RPMI7951 (cell line): ENCODE results near the gene RSPO1. TPM values are rescaled to one million over a fixed set of nuclear protein-coding genes. Genes with fewer than 3 reads are reported as not detected.
"Not testable (repeated sequence)": the region's sequence is repeated elsewhere in the genome, so short reads cannot be mapped to it uniquely, and the experiment has no call there.

ENCODE experiments used
- DNase-seq: peaks from one replicate; pipeline ENCODE4 v3.0.0-alpha.2; 2012; ENCODE audit warnings: low read depth
- total RNA-seq: library from RNA; depleted of rRNA; stranded (reverse); fragments of >200 nt; shearing (Covaris generic); gene quantifications from 2 replicates; pipeline ENCODE4 v1.2.3, GENCODE V29; 2014

Gene RSPO1
- total RNA-seq, 1 experiment from 2014 or later, result not detected

GRCh38 chr1:37616330-37616729, 18.4 kb downstream of the RSPO1 start:
- no peak for DNase-seq

DNA sequence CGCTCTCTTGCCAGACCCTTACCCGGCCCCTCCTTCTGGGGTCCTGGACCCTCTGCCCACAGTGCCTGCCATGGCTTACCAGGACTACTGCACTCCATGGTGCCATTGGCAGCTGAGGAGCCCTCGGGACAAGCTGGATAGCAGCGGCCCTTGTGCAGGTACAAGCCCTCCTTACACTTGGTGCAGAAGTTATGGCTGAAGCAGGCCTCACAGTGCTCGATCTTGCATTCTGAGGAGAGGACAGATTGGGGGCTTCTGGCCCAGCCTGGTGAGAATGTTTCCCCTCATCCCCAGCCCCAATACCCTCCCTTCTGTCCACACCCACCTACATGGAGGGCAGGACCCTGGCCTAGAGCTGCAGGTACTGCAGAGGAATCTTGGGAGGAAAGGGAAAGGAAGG, 20.6 kb downstream of the RSPO1 start:
- DNase-seq, result no peak

DNA sequence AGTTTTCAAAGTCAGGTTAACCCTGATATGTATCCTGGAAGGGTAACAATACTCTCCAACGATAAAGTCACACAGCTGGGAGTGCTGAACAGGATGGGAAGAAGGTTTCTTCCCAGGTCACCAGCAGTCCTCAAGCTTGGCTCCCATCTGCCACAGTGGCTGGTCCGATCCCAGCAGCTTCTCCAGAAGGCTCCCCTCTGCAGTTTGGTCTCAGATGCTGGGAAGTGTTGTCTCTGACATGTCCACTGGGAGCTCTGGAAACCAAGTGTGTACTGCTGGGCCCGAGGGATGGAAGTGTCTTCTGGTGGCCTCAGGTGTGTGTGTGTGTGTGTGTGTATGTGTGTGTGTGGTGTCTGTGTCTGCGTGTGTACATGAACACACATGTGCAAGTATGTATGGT, 22.5 kb downstream of the RSPO1 start:
- DNase-seq, result no peak

- no peak for DNase-seq
Observed at GRCh38 chr1:37609994-37610393, 24.7 kb downstream of the RSPO1 start.

- no peak for DNase-seq
Observed at GRCh38 chr1:37609002-37609401, 25.7 kb downstream of the RSPO1 start.

GRCh38 chr1:37606481-37607263, 28.0 kb downstream of the RSPO1 start:
- DNase-seq, result no peak

DNA sequence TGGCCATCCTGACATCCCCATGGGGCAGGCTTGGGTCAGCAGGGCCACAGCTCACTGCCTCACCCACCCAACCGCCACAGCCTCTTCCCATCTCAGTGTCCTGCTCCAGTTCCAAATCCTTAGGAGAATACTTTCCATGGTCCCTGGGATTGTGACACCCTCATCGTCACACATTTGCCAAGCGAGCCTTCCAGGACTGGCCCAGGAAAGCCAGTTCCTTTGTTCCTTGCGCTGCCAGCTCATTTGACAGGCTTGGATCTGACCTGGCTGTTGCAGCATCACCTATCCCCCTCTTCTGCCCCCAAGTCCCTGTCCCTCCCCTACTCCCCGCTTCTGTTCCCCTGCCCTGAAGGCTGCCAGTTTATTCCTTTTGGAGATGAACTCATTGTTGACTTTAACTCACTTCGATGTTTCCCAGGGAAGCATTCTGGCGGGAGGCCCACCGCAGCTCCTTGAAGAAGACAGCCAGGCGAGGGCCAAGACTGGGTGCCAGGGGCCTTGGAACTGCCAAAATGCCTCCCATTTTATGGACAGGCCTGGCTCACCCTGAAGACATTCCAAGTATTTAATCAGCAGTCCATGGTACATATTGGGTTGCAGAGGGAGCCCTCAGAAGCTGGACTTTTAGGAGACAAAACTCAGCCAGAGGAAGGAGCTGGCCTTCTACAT, 28.8 kb downstream of the RSPO1 start:
- no peak for DNase-seq

DNA sequence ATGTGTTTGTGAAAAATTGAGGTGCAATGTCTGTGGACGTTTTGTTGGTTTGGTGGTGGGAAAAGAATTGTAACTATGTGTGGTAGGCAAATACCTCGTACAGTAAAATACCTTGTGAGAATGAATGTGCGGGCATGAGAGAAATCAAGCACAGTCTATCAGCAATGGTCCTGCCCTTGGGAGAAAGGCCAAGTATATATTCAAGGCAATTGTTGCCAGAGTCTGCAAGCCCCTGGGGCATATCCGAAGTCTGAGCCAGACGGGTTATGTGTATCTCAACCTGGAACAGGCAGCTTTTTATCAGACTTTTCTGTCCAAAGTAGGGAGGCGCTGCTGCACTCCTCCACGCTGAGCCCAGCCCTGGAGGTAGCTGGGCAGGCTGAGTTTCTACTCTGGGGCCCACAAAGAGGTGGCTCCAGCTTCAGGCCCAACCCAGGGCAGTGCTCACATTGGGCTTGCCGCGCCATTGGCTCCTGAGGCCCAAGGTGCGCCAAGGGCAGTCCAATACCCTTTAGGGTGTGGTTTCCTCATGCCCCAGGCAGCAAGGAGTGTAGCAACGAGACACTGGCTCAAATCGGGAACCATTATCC, 29.5 kb downstream of the RSPO1 start:
- no peak for DNase-seq

GRCh38 chr1:37602750-37603694, 31.7 kb downstream of the RSPO1 start:
- DNase-seq, result peak; percentile 33

DNA sequence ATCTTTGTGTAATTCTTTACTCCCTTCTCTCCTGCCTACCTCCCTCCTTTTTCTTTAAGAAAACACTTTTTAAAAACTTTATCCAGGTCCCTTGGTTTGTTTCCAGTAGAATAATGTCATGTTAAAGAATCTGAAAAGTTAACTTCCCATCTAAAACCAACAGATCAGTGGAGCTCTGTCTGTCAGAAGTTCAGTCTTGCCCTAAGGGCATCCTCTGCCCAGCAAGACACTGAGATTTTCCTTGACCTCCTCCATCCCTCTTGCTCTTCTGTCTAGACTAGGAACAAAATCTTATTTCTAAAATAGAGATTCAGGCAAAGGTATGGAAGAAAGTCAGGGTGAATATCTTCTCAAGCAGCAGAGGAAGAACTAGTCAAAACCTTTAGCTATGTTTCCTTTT, 33.3 kb downstream of the RSPO1 start:
- no peak for DNase-seq

GRCh38 chr1:37599940-37600339, 34.8 kb downstream of the RSPO1 start:
- no peak for DNase-seq

DNA sequence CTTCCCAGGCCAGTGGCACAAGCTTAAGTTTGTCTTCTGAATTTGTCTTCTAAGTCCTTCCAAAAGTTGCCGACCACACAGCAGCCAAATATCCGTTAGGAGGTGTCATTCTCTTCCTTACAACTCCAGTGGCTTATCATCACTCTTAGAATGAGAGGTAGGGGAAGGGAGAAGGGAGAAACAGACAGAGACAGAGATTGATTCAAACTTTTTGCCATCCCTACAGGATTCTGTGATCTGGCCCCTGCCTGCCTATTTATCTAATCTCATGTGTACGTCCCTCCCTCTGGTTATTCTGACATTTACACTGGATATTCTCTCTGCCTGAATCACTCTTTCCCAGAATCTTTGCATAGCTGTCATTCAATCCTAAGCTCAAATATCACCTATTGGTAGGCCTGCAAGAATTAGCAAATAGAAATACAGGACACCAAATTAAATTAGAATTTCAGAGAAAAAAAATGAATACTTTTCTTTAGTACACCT, 38.5 kb downstream of the RSPO1 start:
- no peak for DNase-seq

DNA sequence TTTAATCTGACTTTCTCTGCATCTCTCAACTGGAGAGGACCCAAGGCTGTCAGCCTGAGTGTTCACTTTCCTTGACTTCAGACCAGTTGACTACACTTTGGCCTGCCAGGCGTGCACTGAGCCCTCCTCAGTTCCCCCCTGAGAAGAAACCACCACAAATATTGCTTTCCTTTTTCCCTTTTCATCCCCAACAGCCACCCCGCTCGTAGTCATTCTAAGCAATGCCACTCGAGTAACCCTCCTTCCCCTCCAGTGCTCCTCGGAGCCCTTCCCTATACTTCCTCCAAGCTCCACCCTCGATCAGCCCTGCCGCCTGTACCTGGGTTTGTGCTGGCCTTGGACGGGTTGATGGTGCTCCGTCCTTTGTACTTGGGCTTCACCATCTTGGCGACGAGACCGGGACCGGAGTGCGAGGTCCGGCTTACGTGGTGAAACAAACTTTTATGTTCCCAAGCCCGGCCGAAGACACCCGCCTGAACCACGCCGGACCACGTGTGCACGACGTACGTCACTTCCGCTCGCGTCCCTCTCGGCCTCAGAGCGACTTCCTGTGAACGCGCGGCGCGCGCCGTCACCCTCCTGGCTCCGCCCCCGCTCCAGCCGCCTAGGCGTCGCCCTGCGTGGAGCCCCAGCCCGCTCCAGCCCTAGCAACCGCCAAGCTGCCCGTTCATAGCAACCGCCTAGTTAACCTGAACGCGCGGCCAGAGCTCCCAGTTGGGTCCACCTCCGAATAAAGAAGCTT, 39.1 kb downstream of the RSPO1 start, which contains the start of gene GNL2:
Gene GNL2, minus strand, starts transcription at position 498 of the 742 bp plus-strand sequence. Its CDS starts 115 bp downstream, at position 383.
- DNase-seq, result peak; percentile 94

GRCh38 chr1:37593726-37594125, 41.0 kb downstream of the RSPO1 start:
- no peak for DNase-seq

GRCh38 chr1:37588939-37589338, 45.8 kb downstream of the RSPO1 start:
- no peak for DNase-seq

DNA sequence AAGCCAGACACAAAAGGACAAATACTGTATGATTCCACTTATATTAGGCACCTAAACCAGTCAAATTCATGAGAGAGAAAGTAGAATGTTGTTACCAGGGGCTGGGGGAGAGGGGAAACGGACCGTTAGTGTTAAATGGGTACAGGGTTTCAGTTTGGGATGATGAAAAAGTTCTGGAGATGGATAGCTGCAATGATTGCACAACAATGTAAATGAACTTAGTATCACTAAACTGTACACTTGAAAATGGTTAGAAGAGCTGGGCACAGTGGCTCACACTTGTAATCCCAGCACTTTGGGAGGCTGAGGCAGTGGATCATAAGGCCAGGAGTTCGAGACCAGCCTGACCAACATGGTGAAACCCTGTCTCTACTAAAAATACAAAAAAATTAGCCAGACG, 50.1 kb downstream of the RSPO1 start:
- not testable (repeated sequence) for DNase-seq

GRCh38 chr1:37575692-37576091, 59.0 kb downstream of the RSPO1 start:
- no peak for DNase-seq

DNA sequence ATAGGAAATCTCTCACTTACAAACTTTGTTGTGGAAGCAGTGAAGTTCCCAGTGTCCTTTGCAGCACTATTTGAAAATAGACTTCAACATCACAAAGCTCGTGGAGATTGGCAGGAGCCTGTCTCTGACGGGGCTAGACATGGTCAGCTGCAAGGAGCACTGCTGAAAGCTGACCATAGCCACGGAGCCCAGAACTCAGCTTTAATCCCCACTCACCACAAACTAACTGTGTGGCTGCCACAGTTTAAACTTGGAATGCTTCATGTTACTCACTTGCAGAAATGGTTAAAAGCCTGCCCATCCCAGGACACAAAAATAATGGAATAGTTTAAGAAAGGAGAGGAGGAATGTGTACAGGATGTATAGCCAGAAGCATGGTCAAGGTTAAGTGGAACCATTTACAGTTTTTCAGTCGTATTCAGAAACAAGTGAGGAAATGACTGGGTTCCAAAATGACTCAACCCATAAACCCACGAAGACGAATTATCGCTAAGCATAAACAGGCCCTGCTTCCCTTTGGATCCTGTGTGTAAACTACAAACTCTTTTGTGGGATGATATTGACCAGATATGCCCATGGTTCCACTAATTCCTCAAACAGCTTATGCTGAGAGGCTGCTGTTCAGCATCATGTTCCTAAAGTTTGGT, 59.7 kb downstream of the RSPO1 start:
- DNase-seq, result peak; percentile 54

GRCh38 chr1:37570528-37571334, 64.0 kb downstream of the RSPO1 start:
- DNase-seq, result no peak
